AG04449 (cell line): ENCODE results near the gene FLNC.

Experiments used
- CTCF ChIA-PET: fragments of 350-600 bp; formaldehyde crosslinking; extraction: SDS; loops from one replicate; lab custom pipeline; 2021; ENCODE audit warnings: antibody characterized with exemption; lab: Yijun Ruan, JAX
- POLR2A ChIA-PET: fragments of 400-600, 350-600 bp; formaldehyde crosslinking; extraction: SDS; loops from one replicate; lab custom pipeline; 2020; ENCODE audit warnings: antibody characterized with exemption, inconsistent platforms; lab: Yijun Ruan, JAX
- DNase-seq: peaks from one replicate; pipeline ENCODE4 v3.0.0-alpha.2; 2010; ENCODE audit warnings: low read depth, low spot score
- H3K4me3 ChIP-seq: 2 replicates; pipeline ENCODE4 v1.5.1; 2011; ENCODE audit warnings: low read depth, mild to moderate bottlenecking, control low read depth, low read length
- TF ChIP-seq, protein P1 (sequence below): IDR thresholded peaks from one replicate; pipeline ENCODE4 v1.5.1; 2011; ENCODE audit warnings: mild to moderate bottlenecking, moderate library complexity, low read length, control low read depth, inconsistent platforms; ENCODE audit not compliant: insufficient read depth; ENCODE audit errors: missing control alignments

FLNC gene

DNA sequence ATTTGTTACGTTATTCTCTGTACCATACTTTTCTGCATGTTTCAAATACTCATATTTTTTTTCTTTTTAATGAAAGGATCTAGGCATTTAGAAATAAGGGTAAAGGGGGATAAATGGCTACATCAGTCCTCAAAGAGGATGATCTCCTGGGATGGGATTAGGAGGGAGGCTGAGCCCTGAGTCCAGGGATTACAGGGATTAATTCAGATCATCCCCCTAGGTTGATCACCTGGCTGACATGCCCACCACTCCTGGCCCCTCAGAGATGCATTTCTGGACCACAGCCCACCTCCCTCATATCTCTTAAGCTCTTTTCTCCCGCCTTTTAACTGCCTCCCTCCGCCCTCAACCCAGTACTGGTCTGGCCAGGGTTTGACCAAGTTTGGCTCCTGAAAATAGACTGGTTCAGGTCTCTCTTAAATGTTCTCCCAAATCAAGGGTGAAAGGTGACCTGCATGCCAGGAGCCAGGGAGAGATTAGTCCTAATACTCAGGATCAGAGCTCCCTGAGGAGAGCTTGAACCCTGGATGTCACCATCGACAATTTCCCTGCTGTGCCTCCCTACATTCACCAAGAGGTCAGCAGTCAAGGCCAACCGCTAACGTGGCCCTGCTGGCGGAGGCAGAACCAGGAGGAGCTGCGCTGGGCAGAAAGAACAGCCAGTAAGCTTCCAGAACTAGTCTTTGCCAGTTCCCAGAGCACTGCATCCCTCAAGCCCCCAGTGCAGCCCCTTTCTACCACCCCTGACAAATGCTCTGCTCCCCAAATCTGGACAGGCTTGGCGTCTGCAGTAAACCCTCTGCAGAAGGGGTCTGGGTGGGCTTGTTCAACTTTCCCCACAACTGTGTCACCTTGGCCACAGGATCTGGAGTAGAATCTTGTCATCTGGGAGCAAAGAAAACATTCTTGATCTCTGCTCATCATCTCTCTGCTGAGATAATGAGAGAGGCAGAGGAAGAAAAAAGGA lies 41.5 kb upstream of the FLNC start:
- DNase-seq, result no peak
- TF ChIP-seq, protein P1, sequence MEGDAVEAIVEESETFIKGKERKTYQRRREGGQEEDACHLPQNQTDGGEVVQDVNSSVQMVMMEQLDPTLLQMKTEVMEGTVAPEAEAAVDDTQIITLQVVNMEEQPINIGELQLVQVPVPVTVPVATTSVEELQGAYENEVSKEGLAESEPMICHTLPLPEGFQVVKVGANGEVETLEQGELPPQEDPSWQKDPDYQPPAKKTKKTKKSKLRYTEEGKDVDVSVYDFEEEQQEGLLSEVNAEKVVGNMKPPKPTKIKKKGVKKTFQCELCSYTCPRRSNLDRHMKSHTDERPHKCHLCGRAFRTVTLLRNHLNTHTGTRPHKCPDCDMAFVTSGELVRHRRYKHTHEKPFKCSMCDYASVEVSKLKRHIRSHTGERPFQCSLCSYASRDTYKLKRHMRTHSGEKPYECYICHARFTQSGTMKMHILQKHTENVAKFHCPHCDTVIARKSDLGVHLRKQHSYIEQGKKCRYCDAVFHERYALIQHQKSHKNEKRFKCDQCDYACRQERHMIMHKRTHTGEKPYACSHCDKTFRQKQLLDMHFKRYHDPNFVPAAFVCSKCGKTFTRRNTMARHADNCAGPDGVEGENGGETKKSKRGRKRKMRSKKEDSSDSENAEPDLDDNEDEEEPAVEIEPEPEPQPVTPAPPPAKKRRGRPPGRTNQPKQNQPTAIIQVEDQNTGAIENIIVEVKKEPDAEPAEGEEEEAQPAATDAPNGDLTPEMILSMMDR, result no peak
- no peak overlapping the region for H3K4me3 ChIP-seq
- CTCF ChIA-PET, result interaction anchor here (1.3 kb wide), 1 partner anchor 12 kb away, joined by 3 read pairs; no protein-coding TSS in a partner anchor
- POLR2A ChIA-PET, result no interaction called here

DNA sequence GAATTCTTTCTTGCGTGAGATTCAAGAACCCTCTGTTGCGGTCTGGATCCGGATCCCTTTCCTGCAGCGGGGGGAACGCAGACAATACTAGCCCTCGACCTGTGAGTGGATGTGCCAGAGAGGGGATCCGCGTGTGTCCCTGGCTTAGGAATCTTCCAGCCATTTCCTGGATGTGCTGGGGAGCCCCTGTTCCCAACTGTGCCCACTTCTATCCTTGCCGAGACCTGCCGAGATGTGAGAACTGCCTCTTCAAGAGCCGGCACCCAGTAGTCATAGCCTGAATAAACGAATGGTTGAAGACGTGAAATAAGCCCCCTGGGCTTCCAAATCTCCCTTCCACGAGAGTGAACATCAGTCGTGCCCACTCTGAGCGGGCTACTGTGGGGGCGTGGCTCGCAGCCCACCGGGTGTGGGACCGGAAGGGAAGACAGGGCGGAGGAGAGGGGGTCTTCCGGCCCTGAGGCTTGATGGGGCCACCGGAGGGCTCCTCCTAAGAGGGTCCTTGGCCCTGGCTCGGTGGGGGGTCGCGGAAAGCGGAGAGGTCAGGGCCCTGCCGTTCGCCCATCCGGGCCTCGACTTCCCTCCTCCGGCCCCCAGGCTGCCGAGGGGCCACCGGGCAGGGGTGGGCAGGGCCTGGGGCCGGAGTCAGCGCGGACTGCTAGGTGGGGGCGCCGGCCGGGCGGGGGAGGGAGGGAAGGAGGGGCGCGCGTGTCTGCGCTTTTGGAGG lies 39.7 kb upstream of the FLNC start:
- TF ChIP-seq, protein P1, result no peak
- no peak for DNase-seq
- ChIA-PET POLR2A (interaction anchor here (0.5 to 1.3 kb wide), 3 partner anchors 13 to 322 kb away, joined by 3 to 4 read pairs (median 3); no protein-coding TSS in a partner anchor), CTCF (no interaction called here)
- peak overlapping the region; percentile 78 for H3K4me3 ChIP-seq

DNA sequence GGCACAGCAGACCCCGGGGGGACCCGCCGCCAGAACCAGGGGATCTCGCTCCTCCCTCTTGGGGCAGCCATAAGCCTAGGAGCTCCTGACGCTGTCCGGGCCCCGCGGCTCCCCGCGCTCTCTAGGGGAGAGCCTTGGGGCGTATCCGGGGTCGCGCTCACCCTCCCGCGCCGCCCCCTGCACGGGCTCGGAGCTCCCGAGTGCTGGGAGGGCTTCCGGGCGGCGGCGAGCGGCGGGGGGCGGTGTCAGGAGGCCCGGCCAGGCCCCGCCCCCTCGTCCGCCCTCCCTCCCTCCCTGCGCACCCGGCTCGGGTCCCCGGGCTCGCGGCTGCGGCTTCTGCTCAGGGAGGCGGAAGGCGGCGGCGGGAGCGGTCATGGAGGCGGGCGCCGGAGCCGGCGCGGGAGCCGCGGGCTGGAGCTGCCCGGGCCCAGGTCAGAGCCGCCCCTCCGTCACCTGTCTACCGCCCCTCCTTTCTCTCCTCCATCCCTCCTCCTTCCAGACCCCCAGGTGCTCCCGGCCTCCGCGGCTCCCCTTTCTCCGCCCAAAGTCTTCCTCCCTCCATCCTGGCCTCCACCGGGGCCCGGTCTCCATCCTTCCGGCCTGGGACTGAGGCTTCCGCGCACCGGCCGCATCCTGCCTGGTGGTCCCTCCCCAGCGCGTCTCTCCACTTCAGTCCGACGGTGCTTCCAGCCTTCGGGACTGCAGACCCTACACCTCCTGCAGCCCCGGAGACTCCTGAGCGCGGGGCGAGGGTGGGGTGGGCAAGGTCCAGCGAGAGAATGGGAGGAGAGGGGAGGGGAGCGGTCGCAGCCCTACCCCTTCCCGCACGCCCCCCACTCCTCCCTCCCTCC lies 38.9 kb upstream of the FLNC start, which contains the start of gene CCDC136:
Gene CCDC136, plus strand, starts transcription at position 848 of the 851 bp plus-strand sequence. CDS start 444 bp downstream, outside the sequence.
- POLR2A ChIA-PET, result interaction anchor here (0.5 to 1.3 kb wide), 3 partner anchors 14 to 322 kb away, joined by 3 to 4 read pairs (median 3); no protein-coding TSS in a partner anchor
- CTCF ChIA-PET, result no interaction called here
- TF ChIP-seq, protein P1, result no peak
- H3K4me3 ChIP-seq, result peak within 1 kb of the TSS; percentile 78
- no peak for DNase-seq

DNA sequence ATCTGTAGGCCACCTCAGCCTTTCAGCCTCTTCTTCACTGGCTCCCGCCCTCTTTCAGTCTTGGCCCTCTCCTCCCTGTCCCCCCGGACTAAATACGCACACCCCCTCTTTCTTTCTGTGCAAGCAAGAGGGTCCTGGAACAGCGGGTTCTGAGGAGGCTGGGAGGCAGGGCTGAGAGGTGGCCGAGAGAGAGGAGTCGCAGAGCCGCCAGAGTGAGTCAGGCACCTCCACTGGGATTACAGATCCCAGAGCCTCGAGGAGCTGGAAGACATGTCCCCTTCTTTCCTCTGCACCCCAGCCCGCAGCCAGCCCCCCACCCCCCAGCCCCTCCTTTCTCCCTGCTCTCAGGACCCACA lies 38.3 kb upstream of the FLNC start:
- DNase-seq, result no peak
- ChIA-PET POLR2A (interaction anchor here (0.5 to 1.3 kb wide), 3 partner anchors 31 to 39 kb away, joined by 3 to 4 read pairs (median 3); no protein-coding TSS in a partner anchor), CTCF (interaction anchor here (1.1 kb wide), 1 partner anchor 14 kb away, joined by 3 read pairs; no protein-coding TSS in a partner anchor)
- peak overlapping the region; percentile 78 for H3K4me3 ChIP-seq
- TF ChIP-seq, protein P1, result no peak

DNA sequence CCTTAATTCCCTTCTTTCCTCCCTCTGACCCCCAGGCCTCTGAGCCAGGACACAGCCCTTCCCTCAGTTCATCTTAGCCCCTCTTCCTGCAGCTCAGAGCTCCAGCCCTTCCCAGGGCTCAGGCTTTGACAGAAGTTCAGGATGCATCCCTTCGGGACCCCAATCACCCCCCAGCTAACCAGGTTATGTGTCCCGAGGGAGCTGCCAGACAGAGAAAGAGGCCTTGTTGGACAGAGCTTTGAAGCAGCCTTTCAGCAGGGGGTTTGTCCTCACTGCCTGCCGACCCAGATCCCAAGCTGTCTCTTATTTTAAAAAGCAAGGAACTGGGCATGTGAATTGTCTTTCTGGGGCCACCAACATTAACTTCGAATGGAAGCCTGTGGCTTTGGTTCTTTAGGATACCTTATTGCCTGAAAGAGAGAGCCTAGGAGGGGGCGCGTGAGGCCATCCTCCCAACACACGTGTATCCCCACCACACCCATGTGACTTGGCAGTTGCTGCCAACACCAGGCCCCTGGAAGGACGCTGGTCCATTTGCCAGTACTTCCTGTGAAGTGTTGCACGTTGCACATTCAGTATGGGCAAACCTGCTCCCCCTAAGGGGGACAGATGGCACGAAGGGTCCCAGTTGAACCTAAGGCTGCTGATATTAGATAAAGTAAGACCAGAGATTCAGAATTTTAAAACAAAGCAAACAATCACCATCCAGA lies 37.6 kb upstream of the FLNC start:
- peak overlapping the region; percentile 78 for H3K4me3 ChIP-seq
- ChIA-PET CTCF (interaction anchor here (1.1 kb wide), 1 partner anchor 14 kb away, joined by 3 read pairs; no protein-coding TSS in a partner anchor), POLR2A (interaction anchor here (0.5 to 1.1 kb wide), 2 partner anchors 31 to 35 kb away, joined by 3 read pairs; no protein-coding TSS in a partner anchor)
- DNase-seq, result no peak
- TF ChIP-seq, protein P1, result no peak
